GM12872 (cell line): Measurements from ENCODE around the gene SYNDIG1.

Source experiments
- TF ChIP-seq, protein P1 (sequence below): IDR thresholded peaks from 3 replicates; pipeline ENCODE4 v1.5.1; 2011; ENCODE audit warnings: low read depth, mild to moderate bottlenecking, low read length, moderate library complexity; ENCODE audit not compliant: insufficient read depth

SYNDIG1 gene

DNA sequence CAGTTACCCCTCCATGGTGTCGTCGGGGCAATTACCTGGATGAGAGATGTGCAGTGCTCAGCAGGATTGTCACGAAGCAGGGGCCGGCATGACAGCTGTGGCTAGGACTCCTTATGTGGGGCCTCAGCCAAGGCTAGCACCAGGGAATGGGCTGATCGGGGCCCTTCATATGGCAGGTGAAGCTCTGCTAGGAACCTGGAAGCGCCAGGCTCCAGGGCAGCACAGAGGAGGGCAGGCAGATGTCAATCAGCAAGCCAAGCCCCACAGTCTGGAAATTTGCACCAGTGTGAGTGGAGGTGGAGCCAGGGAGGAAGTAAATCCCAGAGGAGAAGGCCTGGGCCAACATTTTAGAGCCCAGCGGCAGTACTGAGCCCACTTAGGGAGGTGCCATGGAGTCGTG lies 21.2 kb downstream of the SYNDIG1 start:
- TF ChIP-seq, protein P1, sequence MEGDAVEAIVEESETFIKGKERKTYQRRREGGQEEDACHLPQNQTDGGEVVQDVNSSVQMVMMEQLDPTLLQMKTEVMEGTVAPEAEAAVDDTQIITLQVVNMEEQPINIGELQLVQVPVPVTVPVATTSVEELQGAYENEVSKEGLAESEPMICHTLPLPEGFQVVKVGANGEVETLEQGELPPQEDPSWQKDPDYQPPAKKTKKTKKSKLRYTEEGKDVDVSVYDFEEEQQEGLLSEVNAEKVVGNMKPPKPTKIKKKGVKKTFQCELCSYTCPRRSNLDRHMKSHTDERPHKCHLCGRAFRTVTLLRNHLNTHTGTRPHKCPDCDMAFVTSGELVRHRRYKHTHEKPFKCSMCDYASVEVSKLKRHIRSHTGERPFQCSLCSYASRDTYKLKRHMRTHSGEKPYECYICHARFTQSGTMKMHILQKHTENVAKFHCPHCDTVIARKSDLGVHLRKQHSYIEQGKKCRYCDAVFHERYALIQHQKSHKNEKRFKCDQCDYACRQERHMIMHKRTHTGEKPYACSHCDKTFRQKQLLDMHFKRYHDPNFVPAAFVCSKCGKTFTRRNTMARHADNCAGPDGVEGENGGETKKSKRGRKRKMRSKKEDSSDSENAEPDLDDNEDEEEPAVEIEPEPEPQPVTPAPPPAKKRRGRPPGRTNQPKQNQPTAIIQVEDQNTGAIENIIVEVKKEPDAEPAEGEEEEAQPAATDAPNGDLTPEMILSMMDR: no peak

DNA sequence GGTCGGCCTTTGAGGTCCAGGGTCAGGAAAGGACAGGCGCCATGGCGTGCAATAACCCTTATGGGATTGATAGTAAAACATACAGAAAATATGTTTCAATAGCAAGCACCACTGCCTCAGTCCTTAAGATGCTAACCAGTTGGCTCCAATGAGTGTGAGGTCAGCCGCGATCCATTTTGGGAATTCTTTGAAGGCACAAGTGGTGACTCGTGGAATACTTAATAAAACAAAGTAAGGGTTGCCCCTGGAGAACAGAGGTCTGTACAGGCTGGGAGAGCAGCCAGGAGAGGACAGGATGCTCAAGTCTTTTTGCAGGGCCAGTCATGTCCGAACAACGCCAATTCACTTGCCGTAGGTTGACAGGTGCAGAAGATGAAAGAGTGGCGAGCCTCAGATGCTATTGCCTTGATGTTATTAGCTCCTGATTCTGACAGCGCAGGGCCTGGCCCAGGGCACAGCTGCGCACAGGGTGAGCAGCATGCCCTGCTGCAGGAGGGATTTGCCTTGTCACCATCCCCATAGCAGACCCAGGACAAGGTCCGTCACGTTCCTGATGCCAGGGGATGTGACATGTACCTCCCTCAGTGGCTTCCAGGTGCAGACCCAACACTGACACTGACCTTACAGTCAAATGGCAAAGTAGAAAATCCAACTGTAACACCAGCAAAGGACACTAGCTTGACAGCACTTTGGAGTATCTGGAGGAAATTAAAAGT lies 21.8 kb downstream of the SYNDIG1 start:
- TF ChIP-seq, protein P1: no peak

DNA sequence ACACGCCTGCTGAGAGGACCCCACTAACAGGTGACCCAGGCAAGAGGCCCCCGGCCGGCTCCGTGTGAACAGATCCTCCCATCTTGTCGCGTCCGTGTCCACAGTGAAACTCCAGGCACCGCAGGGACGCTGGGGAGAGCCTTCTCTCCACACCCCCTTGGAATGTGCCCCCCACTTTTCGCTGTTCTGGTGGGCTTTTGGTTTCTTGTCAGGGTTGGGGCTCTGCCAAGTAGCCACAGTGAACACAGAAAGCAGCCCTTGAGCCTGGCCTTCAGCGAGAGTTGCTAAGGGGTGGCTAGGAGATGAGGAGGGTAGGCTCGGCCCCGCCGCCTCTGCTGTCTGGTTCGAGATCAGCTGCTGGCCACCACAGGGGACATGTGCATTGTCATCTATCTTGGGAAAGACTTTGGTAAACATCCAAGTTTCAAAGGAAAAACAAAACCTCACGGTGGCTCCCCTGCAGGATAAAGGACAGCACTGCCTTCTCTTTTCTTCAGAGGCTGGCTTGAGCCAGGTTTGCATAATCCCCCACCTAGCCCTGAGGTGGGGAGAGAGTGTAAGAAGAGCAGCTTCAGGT lies 22.7 kb downstream of the SYNDIG1 start:
- TF ChIP-seq, protein P1: no peak

- TF ChIP-seq, protein P1: no peak
Measured at GRCh38 chr20:24492698-24493097, 23.3 kb downstream of the SYNDIG1 start.

- TF ChIP-seq, protein P1: no peak
Measured at GRCh38 chr20:24493181-24493580, 23.8 kb downstream of the SYNDIG1 start.

GRCh38 chr20:24493661-24494459 lies 24.4 kb downstream of the SYNDIG1 start:
- TF ChIP-seq, protein P1: no peak

DNA sequence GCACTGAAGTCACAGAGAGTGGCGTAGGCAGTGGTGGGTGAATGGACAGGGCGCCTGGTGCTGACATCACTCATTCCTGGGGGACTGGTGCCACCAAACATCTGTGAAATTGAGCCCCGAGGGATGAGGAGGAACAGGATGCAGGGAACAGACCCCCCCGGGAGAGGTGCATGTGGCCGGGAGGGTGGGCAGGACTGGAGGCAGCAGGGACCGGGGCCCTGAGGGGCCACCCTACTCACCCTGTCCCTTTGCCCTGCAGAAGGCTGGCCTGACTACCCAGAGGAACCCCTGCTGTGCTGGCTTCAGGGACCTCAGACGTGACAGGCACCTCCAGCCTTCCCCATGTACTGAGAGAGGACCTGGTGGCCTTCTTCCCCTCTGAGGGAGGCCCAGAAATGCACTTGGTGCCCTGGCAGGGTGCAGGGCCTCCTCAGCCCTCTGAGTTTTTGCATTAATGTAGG lies 25.1 kb downstream of the SYNDIG1 start:
- TF ChIP-seq, protein P1: no peak
